K562 (cell line): ENCODE measurements around the gene TNFSF13. TPM values are rescaled to one million over a fixed set of nuclear protein-coding genes. Genes with fewer than 3 reads are reported as not detected.
A peak's percentile ranks its signal among the peaks of the same experiment; 100 is the strongest.

ENCODE experiments used
- ADNP ChIP-seq: fragments of 200-800 bp; sonication (Bioruptor generic); IDR thresholded peaks from 2 replicates; pipeline ENCODE4 v1.6.1; 2016; ENCODE audit warnings: missing genetic modification characterization, missing compliant biosample characterization
- ARID1B ChIP-seq: fragments of 450-650 bp; IDR thresholded peaks from 2 replicates; pipeline ENCODE4 v1.6.1; 2016; ENCODE audit warnings: antibody characterized with exemption, mild to moderate bottlenecking, inconsistent platforms
- ATF7 ChIP-seq: fragments of 450-650 bp; IDR thresholded peaks from 2 replicates; pipeline ENCODE4 v1.7.1; 2014; ENCODE audit warnings: mild to moderate bottlenecking, moderate library complexity
- BACH1 ChIP-seq: fragments of 200-800 bp; sonication (Bioruptor generic); IDR thresholded peaks from 2 replicates; pipeline ENCODE4 v1.6.1; 2016; ENCODE audit warnings: missing genetic modification characterization, missing compliant biosample characterization
- CBX3 ChIP-seq, 2 experiments: IDR thresholded peaks; 1 replicate in 1 of 2; 2 replicates in 1 of 2; pipeline ENCODE4 v1.6.1; 2012; ENCODE audit warnings: inconsistent platforms in 2 of 2, low read length in 2 of 2, borderline replicate concordance in 1 of 2, control low read depth in 1 of 2
- CC2D1A ChIP-seq: fragments of 450-650 bp; IDR thresholded peaks from 2 replicates; pipeline ENCODE4 v1.6.1; 2017; ENCODE audit warnings: mild to moderate bottlenecking
- FOXP1 ChIP-seq: sonication (generic); formaldehyde crosslinking; IDR thresholded peaks from 2 replicates; pipeline ENCODE4 v1.8.0; 2022; ENCODE audit warnings: mild to moderate bottlenecking, missing genetic modification reagents
- GTF2A2 ChIP-seq: IDR thresholded peaks from 2 replicates; pipeline ENCODE4 v1.6.1; 2016; ENCODE audit warnings: mild to moderate bottlenecking, missing genetic modification characterization, missing compliant biosample characterization
- IRF2 ChIP-seq: sonication (generic); formaldehyde crosslinking; IDR thresholded peaks from 2 replicates; pipeline ENCODE4 v1.8.1; 2022; ENCODE audit warnings: mild to moderate bottlenecking, missing genetic modification reagents
- MECOM ChIP-seq: fragments of 250-450 bp; sonication (Bioruptor Pico); IDR thresholded peaks from 2 replicates; pipeline ENCODE4 v1.8.0; 2022; ENCODE audit warnings: inconsistent platforms
- NCOA2 ChIP-seq, 2 experiments: fragments of 450-650 bp; IDR thresholded peaks; 2 replicates each; pipeline ENCODE4 v1.6.1; 2018; ENCODE audit warnings: mild to moderate bottlenecking in 2 of 2, moderate library complexity in 1 of 2; ENCODE audit not compliant: partially characterized antibody in 2 of 2
- RAD21 ChIP-seq, 2 experiments: fragments of 250-450 bp in 1 of 2; fragments of 450-650 bp in 1 of 2; sonication (Bioruptor Pico) in 1 of 2; formaldehyde crosslinking in 1 of 2; IDR thresholded peaks in 1 of 2; conservative IDR thresholded peaks in 1 of 2; 2 replicates each; pipeline versions ENCODE4 v1.4.0 to v1.8.0; 2020 to 2022; ENCODE audit warnings: mild to moderate bottlenecking in 2 of 2, moderate library complexity in 1 of 2
- RAD51 ChIP-seq: fragments of 450-650 bp; IDR thresholded peaks from 2 replicates; pipeline ENCODE4 v1.7.1; 2016; ENCODE audit warnings: low read depth, mild to moderate bottlenecking, borderline replicate concordance
- RFX7 ChIP-seq: fragments of 250-450 bp; sonication (Bioruptor Pico); IDR thresholded peaks from 2 replicates; pipeline ENCODE4 v1.5.1; 2021; ENCODE audit warnings: mild to moderate bottlenecking
- SETDB1 ChIP-seq: IDR thresholded peaks from one replicate; pipeline ENCODE4 v1.6.1; 2012; ENCODE audit warnings: low read length, control low read depth, inconsistent platforms
- SMARCE1 ChIP-seq: fragments of 450-650 bp; IDR thresholded peaks from 2 replicates; pipeline ENCODE4 v1.7.1; 2016; ENCODE audit warnings: mild to moderate bottlenecking
- THRAP3 ChIP-seq: fragments of 450-650 bp; IDR thresholded peaks from 2 replicates; pipeline ENCODE4 v1.6.1; 2016; ENCODE audit warnings: mild to moderate bottlenecking, inconsistent platforms, borderline replicate concordance
- XRCC3 ChIP-seq: fragments of 450-650 bp; IDR thresholded peaks from 2 replicates; pipeline ENCODE4 v1.6.1; 2017; ENCODE audit warnings: mild to moderate bottlenecking, moderate library complexity
- ZBTB7A ChIP-seq: IDR thresholded peaks from 2 replicates; pipeline ENCODE4 v1.6.1; 2011; ENCODE audit warnings: low read depth, mild to moderate bottlenecking, low read length, moderate library complexity, borderline replicate concordance; ENCODE audit not compliant: control insufficient read depth
- ZNF224 ChIP-seq: sonication (generic); formaldehyde crosslinking; IDR thresholded peaks from 2 replicates; pipeline ENCODE4 v1.8.0; 2022; ENCODE audit warnings: mild to moderate bottlenecking, missing genetic modification reagents
- polyA plus RNA-seq, 8 experiments: library from polyadenylated mRNA; depleted of rRNA in 4 of 8; stranded (reverse) in 5 of 8; unstranded in 3 of 8; fragments of >200 nt; fragmentation: Nextera tagmentation in 2 of 8; fragmentation: Illumina TruSeq in 1 of 8; extraction: Ambion mirVana in 2 of 8; extraction: Trizol in 1 of 8; gene quantifications; 2 replicates each; pipeline versions ENCODE4 v1.2.1 to v1.2.3, GENCODE V29; 2011 to 2014; ENCODE audit warnings: inconsistent platforms in 1 of 8, missing spikeins in 1 of 8
- total RNA-seq, 7 experiments: library from RNA; depleted of rRNA in 6 of 7; stranded (reverse); fragments of >200 nt in 6 of 7; fragmentation: Illumina TruSeq in 2 of 7; extraction: Trizol in 2 of 7; gene quantifications; 2 replicates each; pipeline versions ENCODE4 v1.2.1 to v1.2.3, GENCODE V29; 2011 to 2021; ENCODE audit warnings: low replicate concordance in 1 of 7
- TF ChIP-seq, protein P1 (sequence below): fragments of 200-800 bp; sonication (Bioruptor generic); IDR thresholded peaks from 2 replicates; pipeline ENCODE4 v1.6.1; 2017; ENCODE audit warnings: missing genetic modification characterization, missing compliant biosample characterization
- TF ChIP-seq, protein P2 (sequence below), 2 experiments: fragments of 450-650 bp; conservative IDR thresholded peaks; 2 replicates each; pipeline ENCODE4 v1.6.1; 2017; ENCODE audit warnings: mild to moderate bottlenecking in 2 of 2, moderate library complexity in 2 of 2
- TF ChIP-seq, protein P3 (sequence below): fragments of 450-650 bp; formaldehyde crosslinking; IDR thresholded peaks from 2 replicates; pipeline ENCODE4 v1.4.0; 2022; ENCODE audit warnings: mild to moderate bottlenecking, moderate library complexity
- TF ChIP-seq, protein P4 (sequence below): fragments of 450-650 bp; IDR thresholded peaks from 2 replicates; pipeline ENCODE4 v1.6.1; 2017; ENCODE audit warnings: antibody characterized with exemption

The TNFSF13 gene
- total and polyA plus RNA-seq, 9 of the 15 experiments (the other 6 are each of a cell fraction or from before 2014, with no cell fraction given) = 0.04 to 0.51 (median 0.19) TPM; not detected in 1

DNA sequence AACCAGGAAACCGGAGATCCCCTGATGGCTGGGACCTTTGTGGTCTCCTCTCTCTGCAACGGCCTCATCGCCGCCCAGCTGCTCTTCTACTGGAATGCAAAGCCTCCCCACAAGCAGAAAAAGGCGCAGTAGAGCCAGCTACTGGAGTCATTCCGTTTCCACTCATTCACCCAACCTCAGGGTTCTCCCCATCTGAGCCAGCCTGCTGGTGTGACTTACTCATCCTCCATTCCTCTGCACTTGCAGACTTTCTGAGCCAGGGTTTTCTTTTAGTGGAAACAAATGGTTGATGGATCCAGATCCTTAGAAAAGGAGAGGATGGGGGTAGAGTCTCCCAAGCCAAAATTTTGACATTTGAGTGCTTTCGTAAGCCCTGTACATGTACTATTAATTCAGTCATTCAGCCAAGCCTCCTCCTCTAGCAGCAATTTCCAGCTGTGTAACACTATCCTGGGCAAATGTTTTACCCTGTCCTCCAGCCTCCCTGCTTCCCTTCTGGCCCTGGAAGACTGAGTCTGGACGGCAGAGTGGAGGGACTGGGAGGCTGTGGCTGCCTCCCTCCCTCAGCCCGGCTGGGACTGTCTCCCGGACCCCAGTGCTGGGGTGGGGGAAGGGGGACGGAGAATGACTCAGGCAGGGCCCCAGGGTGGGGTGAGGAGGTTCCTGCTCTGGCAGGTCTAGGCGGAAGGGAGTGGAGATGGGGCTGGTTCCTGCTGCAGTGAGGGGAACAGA is 29.0 kb downstream of the TNFSF13 start (continued):
- TF ChIP-seq, protein P1, sequence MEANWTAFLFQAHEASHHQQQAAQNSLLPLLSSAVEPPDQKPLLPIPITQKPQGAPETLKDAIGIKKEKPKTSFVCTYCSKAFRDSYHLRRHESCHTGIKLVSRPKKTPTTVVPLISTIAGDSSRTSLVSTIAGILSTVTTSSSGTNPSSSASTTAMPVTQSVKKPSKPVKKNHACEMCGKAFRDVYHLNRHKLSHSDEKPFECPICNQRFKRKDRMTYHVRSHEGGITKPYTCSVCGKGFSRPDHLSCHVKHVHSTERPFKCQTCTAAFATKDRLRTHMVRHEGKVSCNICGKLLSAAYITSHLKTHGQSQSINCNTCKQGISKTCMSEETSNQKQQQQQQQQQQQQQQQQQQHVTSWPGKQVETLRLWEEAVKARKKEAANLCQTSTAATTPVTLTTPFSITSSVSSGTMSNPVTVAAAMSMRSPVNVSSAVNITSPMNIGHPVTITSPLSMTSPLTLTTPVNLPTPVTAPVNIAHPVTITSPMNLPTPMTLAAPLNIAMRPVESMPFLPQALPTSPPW (CRISPR knock-in tag) = 0 out of 2 replicates have a peak, but pooled peaks have one; percentile 22
- TF ChIP-seq SMARCE1 (no peak), ARID1B (0 out of 2 replicates have a peak, but pooled peaks have one; percentile 30), BACH1 (no peak), ATF7 (no peak), RAD51 (no peak), SETDB1 (no peak), RFX7 (CRISPR knock-in tag) (no peak), ZBTB7A (peak; percentile 69; the same call in 1 of the 2 replicates), MECOM (CRISPR knock-in tag) (no peak), ADNP (tag) (no peak), XRCC3 (no peak), THRAP3 (no peak), NCOA2 (IDR thresholded peaks at IDR 0.05; ENCODE audit: partially characterized antibody in 2 of 2) (no peak), FOXP1 (CRISPR knock-in tag) (no peak), ZNF224 (CRISPR knock-in tag) (no peak), GTF2A2 (no peak), RAD21 (CRISPR knock-in tag; conservative IDR thresholded peaks at IDR 0.05 in 1 of 2, IDR thresholded peaks at IDR 0.05 in 1 of 2) (no peak), IRF2 (CRISPR knock-in tag) (no peak), CC2D1A (no peak), CBX3 (IDR thresholded peaks at IDR 0.05; ENCODE audit: borderline replicate concordance in 1 of 2, low read length in 2 of 2) (no peak)
- TF ChIP-seq, protein P2, sequence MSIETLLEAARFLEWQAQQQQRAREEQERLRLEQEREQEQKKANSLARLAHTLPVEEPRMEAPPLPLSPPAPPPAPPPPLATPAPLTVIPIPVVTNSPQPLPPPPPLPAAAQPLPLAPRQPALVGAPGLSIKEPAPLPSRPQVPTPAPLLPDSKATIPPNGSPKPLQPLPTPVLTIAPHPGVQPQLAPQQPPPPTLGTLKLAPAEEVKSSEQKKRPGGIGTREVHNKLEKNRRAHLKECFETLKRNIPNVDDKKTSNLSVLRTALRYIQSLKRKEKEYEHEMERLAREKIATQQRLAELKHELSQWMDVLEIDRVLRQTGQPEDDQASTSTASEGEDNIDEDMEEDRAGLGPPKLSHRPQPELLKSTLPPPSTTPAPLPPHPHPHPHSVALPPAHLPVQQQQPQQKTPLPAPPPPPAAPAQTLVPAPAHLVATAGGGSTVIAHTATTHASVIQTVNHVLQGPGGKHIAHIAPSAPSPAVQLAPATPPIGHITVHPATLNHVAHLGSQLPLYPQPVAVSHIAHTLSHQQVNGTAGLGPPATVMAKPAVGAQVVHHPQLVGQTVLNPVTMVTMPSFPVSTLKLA (conservative IDR thresholded peaks at IDR 0.05) = peak; percentile 17 to 30; a peak in 1 of 4 replicates
- TF ChIP-seq, protein P3, sequence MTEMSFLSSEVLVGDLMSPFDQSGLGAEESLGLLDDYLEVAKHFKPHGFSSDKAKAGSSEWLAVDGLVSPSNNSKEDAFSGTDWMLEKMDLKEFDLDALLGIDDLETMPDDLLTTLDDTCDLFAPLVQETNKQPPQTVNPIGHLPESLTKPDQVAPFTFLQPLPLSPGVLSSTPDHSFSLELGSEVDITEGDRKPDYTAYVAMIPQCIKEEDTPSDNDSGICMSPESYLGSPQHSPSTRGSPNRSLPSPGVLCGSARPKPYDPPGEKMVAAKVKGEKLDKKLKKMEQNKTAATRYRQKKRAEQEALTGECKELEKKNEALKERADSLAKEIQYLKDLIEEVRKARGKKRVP = no peak
- TF ChIP-seq, protein P4, sequence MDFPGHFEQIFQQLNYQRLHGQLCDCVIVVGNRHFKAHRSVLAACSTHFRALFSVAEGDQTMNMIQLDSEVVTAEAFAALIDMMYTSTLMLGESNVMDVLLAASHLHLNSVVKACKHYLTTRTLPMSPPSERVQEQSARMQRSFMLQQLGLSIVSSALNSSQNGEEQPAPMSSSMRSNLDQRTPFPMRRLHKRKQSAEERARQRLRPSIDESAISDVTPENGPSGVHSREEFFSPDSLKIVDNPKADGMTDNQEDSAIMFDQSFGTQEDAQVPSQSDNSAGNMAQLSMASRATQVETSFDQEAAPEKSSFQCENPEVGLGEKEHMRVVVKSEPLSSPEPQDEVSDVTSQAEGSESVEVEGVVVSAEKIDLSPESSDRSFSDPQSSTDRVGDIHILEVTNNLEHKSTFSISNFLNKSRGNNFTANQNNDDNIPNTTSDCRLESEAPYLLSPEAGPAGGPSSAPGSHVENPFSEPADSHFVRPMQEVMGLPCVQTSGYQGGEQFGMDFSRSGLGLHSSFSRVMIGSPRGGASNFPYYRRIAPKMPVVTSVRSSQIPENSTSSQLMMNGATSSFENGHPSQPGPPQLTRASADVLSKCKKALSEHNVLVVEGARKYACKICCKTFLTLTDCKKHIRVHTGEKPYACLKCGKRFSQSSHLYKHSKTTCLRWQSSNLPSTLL = no peak
